GM19025 (cell line): Measurements from ENCODE around the gene FAM20C.

Experiments
- ATAC-seq: cut with Tn5 transposase; IDR thresholded peaks from one replicate; pipeline ENCODE4 v1.9.1; 2021; ENCODE audit warnings: mild to moderate bottlenecking, low read depth, moderate library complexity; ENCODE audit not compliant: unreplicated experiment

Gene FAM20C

DNA sequence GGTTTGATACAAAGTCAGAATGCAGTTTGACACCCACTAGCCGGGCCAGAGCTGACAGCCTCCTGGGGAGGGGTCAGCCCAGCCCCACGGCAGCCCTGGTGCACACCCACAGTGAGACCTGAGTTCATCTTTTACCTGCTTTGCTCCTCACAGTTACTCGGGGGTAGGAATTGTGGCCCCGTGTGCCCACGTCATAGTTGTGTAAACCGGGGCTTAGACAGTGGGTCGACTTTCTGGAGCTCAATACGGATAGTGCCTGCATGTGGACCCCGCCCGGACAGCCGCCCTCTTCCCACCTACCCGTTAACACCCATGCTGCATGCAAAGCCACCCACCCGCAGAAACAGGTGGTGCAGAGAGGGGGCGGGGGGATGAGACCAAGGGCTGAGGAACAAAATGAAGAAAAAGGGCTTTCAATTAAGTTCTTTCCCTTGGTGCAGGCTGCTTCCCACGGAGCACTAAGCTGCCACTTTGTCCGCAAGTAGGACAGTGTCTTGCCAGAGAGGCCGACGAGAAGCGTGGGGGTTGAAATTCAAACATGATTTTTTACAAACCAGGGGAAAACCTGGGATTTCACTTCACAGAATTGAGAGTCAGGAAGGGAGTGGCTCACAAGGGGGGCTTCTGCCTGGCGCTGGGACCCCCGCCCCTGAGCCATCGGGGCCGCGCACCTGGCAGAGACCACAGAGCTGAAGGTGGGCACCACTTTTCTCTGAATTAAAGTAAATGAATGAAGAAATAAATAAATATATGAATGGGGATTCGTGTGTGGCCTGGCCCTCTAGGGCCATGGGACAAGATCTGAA lies 73.0 kb downstream of the FAM20C start:
- ATAC-seq: no peak

DNA sequence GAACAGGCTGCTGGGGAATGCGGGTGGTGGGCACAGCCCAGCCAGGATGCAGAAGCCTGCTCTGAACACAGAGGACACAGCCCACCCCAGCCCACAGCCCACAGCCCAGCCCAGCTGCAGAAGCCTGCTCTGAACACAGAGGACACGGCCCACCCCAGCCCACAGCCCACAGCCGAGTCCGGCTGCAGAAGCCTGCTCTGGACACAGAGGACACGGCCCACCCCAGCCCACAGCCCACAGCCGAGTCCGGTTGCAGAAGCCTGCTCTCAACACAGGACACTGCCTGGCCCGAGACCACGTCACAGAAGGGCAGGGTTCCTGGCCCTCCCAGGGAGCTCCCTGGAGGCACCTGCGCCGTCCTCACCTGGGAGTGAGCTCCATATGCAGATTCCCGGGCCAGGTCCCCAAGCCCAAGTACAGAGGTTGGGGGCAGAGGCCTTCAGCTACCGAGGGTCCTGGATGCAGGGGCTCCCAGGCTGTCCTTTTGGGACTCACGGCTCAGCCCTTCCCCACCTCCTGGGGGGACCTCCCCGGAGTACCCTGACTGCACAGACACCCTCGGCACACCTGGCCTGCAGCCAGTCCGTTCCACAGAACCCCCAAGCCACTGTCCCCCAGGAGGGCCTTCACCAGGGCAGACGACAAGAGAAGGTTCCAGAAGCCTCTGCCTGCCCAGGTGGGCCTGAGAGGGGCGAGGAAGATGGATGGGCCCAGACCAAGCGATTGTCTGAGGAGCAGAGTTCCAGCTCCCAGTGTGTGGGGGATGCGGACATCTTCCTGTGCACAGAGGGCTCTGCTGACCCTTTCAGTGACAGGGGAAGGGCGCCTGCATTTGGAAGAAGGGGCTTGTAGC lies 73.9 kb downstream of the FAM20C start:
- no peak for ATAC-seq

DNA sequence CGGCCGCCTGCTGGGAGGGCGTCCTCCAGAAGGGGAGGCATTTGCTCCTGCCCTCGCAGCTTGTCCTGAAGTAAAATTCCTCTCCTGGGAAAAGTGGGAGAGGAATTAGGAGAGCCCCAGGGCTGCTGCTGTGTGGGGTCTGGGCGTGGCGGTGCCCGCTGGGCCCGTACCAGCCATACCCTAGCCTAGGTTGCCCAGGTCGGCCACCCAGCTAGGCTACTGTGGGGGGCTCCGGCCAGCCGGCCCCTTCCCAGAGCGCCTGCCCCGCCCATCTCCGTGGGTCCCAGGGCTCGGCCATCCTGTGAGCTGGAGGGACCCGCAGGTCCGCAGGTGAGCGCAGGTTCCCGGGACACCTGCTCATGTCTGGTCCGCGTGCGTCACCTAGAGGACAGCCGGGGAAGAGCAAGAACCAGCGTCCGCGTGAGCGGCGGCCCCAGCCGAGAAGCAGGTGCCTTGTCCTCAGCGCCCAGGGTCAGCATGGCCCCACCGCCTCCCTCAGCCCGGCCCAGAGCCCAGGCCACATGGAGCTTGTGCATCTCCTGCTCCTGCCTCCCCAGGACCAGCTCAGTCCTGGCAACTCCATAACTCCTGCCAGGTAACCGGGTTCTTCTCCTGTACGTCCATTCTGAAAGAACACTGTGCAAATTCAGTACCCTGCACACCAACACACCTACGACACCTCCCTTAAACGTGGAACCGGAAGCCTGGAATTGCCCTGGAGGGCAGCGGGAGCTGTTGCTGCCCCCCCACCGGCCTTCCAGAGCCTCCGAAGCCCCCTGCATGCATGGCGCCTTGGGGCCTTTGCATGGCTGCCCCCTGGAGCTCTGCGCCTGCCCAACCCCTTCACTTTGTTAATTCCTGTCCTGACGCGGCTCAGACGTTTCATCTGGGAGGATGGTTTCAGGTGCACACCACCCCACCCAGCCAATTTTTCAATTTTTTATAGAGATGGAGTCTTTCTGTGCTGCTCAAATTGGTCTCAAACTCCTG lies 74.8 kb downstream of the FAM20C start:
- ATAC-seq: no peak

DNA sequence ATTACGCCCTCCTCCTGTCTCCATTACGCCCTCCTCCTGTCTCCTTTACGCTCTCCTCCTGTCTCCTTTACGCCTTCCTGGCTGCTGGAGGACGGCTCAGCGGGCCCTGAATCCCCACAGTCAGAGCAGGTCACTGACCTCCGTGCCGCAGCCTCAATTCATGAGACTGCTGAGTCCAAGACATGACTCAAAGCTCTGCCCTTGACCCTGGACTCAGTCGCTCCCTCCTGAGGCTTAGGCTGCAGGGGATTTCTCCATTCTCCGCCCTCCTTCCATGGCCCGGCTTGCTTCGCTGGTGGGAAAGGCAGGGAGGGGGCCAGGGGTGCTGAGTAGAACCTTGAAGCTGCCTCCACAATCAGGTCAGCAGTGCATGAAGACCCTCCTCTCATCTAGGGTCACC lies 76.6 kb downstream of the FAM20C start:
- no peak for ATAC-seq

DNA sequence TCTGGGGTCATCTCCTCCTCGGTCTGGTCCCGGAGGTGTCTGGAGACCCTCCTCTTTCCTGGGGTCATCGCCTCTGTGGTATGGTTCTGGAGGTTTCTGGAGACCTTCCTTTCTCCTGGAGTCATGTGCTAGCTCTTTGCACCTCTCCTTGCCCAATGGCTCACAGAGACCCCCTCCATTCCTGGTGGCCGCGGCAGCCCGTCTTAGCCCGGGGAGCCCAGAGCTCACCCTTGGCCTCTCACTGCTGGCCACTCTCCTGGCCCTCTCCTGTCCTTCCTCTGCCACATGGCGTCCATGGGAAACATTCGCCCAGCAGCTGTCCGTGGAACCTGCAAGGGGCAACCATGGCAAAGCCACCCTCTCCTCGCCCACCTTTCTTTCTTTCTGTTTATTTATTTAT lies 77.3 kb downstream of the FAM20C start:
- no peak for ATAC-seq

DNA sequence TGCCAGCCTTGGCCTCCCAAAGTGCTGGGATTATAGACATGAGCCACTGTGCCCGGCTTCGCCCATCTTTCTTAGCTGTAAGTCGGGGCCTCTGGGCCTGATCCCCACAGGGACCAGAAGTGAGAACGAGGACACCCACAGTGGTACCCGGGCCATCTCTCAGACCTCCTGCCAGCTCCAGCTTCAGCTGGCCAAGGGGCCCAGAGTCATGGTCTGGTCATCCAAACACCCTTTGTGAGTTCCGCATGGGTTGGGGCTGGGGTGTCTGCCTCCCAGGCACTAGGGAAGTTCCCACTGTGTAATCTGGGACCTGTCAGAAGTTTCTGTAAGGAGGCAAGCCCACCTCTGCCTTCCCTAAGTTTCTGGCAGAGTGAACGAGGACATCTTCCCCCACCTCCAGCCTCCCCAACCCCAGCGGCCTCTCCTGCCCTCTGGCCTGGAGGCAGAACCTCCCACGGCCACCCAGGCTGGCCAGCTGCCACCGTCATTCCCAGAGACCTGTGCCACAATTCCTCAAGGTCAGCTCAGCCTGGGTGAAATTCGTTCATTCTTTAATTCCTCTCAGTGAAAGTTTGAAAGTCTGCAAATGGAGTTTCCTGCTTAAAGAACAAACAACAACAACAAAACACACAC lies 78.1 kb downstream of the FAM20C start:
- ATAC-seq: no peak

DNA sequence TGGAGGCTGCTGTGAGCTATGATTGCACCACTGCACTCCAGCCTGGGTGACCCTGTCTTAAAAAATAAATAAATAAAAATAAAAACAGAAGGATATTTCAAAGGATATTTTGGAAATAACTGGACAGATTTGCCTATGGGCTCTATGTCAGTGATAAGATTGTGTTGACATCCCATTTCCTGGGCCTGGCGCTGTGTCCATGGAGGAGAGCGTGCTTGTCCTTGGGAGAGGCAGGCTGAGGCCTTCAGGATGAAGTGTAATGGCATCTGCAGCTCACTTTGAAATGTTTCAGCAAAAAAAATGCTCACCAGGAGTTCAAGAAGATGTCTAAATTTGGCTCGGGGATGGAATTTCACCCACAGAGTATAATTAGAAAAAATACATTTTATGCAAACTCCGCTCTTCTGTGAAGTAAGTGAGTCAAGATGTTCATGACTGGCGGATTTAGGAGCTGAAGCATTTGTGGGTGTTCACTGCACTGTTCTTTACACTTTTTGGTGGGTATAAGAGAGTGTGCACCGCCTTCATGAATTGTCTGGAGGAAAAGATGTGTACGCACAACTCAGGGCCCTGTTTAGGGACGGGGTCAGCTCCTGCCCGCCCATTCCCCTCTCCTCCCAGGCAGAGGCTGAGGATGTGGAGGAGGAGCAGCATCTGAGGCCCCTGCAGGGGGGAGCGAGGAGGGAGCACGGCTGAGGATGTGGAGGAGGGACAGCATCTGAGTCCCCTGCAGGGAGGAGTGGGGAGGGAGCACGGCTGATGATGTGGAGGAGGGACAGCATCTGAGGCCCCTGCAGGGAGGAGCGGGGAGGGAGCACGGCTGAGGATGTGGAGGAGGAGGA lies 79.1 kb downstream of the FAM20C start:
- no peak for ATAC-seq

DNA sequence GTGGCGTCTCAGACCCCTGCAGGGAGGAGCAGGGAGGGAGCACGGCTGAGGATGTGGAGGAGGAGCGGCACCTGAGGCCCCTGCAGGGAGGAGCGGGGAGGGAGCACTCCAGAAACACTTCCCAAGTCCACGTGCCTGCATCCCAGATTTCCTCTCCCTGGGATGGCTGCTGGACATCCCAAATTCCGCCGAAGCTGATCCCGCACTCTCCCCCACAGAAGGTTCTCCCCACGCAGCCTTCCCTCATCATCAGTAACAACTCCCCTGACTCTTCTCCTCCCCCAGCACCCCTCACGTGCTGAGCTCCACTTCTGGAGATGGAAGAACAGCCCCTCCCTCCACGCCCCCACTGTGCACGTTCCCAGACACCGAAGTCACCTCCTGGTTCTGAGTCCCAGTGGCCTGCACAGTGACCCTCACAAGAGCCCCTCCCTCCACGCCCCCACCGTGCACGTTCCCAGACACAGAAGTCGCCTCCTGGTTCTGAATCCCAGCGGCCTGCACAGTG lies 79.8 kb downstream of the FAM20C start:
- no peak for ATAC-seq

DNA sequence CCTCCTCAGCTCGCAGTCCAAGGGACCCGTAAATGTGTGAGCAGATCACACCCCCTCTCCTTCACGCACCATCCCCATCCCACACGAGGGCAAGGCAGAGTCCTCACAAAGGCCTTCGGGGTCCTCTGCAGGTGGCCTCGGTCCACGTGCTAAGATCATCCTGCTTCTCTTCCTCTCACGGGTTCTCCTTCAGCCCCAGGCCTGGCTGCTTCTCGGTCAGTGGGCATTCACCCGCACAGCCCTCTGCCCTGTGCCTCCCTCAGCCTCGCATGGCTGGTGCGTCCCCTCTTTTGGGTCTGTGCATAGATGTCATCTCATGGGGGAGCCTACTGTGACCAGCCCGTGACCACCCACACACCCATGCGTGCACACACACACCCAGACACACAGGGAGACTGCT lies 80.3 kb downstream of the FAM20C start:
- ATAC-seq: no peak

DNA sequence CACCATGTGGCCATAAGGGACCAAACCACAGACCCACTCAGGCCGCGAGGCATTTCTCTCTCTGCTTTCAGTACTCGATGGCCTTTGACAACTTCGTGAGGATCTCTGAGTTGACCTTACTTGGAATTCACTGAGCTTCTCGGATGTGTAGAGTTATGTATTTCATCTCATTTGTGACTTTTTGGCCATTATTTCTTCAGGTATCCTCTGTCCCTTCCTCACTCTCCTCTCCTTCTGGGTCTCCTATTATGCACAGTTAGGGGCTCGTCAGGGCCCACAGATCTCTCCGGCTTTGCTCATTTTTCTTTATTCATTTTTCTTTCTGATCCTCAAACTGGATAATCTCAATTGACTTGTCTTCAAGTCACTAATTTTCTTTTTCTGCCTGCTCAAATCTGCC lies 81.0 kb downstream of the FAM20C start:
- ATAC-seq: no peak

DNA sequence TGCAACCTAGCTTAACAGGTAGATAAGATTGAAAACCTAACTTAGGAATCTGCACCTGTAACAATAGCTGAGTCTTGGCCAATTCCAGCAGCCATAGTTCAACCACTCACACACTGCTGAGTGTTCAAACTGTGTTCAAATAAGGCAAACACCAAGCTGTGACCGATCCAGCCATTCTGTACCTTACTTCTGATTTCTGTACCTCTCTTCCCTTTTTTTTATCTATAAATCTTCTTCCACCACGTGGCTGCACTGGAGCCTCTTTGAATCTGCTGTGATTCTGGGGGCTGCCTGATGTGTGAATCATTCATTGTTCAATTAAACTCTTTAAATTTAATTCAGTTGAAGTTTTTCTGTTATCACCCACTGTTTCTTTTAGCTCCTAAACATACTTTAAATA lies 81.9 kb downstream of the FAM20C start:
- no peak for ATAC-seq

DNA sequence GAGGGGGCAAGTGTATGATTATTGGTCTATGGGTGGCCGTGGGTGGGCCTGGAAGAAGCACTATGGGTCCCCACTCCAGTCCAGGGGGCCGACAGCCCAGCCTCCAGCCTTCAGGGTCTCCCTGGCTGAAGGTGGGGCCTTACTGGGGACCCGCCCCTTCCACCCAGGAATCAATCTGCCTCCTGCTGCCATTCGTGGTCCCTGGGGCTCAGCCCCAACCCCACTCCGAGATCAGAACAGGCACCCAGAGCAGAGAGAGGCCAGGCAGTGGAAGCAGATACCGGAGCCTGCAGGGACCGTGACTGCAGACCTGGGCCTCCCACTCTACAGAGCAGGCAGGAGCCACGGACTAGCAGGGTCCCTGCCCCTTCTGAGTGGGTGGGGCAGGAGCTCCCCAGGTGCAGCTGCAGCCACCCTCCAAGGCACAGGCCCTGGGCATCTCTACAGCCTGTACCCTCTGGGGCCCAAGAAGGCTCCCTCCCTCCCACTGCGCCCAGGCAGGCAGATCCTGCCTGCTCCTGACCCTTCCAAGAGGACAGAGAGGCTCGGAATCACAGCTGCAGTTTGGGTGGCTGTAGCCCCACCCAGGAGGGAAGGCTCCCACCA lies 84.0 kb downstream of the FAM20C start:
- no peak for ATAC-seq

DNA sequence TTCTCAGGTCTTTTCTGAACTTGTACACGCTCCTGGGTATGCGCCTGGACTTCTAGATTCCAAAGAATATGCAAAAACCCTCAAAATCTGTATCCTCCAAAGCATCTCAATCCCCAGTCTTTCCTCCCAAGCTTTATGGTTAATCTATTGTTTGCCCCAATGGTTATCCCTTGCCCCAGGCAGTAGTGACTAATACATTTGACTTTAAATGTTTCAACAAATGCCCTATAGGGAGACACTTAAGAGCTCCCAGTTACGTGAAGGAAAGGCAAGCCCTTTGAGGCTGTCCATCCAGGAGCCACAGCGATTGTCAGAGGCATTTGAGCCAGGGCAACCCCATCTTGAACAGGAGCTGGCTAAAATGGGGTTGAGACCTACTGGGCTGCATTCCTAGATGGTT lies 84.9 kb downstream of the FAM20C start:
- no peak for ATAC-seq

DNA sequence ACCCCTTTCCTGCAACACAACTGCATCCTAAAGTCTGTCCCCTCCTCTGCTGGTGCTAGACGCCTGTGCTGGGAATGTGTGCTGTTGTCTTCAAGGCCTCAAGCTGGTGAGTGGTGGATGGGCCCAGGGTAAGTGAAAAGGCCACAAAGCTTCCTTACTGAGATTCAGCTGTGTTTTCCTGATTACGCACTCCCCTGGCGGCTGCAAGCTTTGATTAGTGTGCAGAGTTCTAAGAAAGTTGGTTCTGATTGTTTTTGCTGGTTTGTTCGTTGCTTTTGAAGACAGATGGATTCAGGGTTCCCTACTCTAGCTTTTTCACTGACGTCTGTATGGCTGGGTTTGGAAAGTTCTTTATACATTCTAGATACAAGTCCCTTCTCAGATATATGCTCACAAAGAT lies 85.7 kb downstream of the FAM20C start:
- no peak for ATAC-seq

DNA sequence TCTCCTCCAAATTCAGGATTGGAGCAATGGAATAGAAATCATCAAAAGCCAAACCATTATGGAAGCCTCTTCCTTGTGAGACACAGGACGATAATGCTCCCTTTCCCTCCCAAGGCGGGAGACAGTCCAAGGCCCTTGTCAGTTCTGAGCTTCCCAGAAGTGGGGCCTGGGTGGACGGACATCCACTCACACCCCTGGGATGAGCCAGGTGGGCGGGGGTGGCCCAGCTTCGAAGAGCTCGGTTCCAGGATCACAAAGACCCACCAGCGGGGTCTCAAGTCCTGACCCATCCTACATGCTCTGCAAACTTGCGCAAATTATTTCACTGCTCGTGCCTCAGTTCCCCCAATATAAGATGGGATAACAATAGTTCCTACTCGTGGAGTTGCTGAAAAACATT lies 87.5 kb downstream of the FAM20C start:
- ATAC-seq: no peak

DNA sequence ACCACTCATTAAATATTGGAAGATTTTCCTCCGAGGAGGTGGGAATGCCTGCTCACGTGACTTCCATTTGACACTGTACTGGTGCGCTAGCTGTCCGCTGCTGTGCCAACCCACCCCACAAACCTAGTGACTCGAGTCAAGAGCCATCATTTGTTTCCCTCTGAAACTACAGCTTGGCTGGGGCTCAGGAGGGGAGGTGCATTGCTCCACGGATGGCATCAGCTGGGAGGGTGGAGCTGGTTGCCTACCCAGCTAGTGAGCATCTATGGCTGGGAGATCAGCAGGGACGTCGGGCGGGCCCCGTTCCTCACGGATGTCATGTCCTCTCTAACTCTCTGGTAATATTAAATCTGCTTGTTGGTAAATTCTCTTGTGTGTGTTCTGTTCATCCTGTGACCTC lies 88.1 kb downstream of the FAM20C start:
- ATAC-seq: no peak

DNA sequence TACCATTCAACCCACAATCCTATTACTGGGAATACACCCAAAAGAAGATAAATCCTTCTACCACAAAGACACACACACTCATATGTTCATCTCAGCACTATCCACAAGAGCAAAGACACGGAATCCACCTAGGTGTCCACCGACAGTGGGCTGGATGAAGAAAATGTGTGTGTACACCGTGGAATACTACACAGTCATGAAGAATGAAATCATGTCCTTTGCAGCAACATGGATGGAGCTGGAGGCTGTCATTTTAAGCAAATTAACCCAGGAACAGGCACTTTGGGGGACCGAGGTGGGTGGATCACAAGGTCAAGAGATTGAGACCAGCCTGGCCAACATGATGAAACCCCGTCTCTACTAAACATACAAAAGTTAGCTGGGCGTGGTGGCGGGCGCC lies 89.3 kb downstream of the FAM20C start:
- no peak for ATAC-seq

DNA sequence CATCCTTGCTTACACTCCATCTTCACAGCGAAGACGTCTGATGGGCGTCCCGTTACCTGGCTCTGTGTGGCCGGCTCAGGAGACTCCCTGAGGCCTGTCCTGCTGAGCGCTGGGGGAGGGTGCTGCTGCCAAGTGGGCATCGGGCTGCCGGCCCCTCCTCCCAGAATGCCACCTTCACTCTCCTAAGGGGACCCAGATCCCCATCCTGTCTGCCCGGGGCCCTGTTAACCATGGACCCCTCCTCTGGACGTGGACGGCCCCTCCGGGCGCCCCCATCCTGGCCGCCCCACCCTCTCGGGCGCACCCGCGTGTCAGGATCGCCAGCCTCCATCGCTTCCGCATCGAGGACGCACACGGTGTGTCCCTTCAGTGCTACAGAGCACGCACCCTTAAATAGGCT lies 90.2 kb downstream of the FAM20C start:
- ATAC-seq: no peak
